Fibroblast of mammary gland (primary cell): ENCODE data around the gene LEPROT.

ENCODE experiments used
- DNase-seq: peaks from one replicate; pipeline ENCODE4 v3.0.0-alpha.2; 2010; ENCODE audit warnings: low read depth
- H3K4me3 ChIP-seq: 2 replicates; pipeline ENCODE4 v1.5.1; 2011; ENCODE audit warnings: low read depth, mild to moderate bottlenecking, low read length, moderate library complexity; ENCODE audit not compliant: control insufficient read depth
- TF ChIP-seq, protein P1 (sequence below): conservative IDR thresholded peaks from 2 replicates; pipeline ENCODE4 v1.5.1; 2011; ENCODE audit warnings: low read depth, low read length, inconsistent platforms; ENCODE audit not compliant: control insufficient read depth, insufficient read depth

Gene LEPROT

GRCh38 chr1:65483993-65484754 is 63.7 kb downstream of the LEPROT start:
- TF ChIP-seq, protein P1, sequence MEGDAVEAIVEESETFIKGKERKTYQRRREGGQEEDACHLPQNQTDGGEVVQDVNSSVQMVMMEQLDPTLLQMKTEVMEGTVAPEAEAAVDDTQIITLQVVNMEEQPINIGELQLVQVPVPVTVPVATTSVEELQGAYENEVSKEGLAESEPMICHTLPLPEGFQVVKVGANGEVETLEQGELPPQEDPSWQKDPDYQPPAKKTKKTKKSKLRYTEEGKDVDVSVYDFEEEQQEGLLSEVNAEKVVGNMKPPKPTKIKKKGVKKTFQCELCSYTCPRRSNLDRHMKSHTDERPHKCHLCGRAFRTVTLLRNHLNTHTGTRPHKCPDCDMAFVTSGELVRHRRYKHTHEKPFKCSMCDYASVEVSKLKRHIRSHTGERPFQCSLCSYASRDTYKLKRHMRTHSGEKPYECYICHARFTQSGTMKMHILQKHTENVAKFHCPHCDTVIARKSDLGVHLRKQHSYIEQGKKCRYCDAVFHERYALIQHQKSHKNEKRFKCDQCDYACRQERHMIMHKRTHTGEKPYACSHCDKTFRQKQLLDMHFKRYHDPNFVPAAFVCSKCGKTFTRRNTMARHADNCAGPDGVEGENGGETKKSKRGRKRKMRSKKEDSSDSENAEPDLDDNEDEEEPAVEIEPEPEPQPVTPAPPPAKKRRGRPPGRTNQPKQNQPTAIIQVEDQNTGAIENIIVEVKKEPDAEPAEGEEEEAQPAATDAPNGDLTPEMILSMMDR = no peak
- no peak for DNase-seq
- H3K4me3 ChIP-seq = no peak overlapping the region
